GM19395 (cell line): ENCODE results near the gene SIGLEC1.

ENCODE experiments used
- ATAC-seq: cut with Tn5 transposase; IDR thresholded peaks from one replicate; pipeline ENCODE4 v1.9.1; 2021; ENCODE audit warnings: mild to moderate bottlenecking, moderate library complexity; ENCODE audit not compliant: unreplicated experiment

SIGLEC1 gene

GRCh38 chr20:3702611-3703391 is 9.6 kb downstream of the SIGLEC1 start:
- no peak for ATAC-seq

GRCh38 chr20:3701061-3701998 is 11.1 kb downstream of the SIGLEC1 start:
- no peak for ATAC-seq

- no peak for ATAC-seq
These were observed 13.4 kb downstream of the SIGLEC1 start for GRCh38 chr20:3699037-3699436.

GRCh38 chr20:3698591-3699001 is 13.8 kb downstream of the SIGLEC1 start:
- no peak for ATAC-seq

GRCh38 chr20:3697588-3698305 is 14.7 kb downstream of the SIGLEC1 start:
- ATAC-seq: no peak

- ATAC-seq: no peak
These were observed 15.4 kb downstream of the SIGLEC1 start for GRCh38 chr20:3696745-3697587.

- ATAC-seq: no peak
These were observed 16.2 kb downstream of the SIGLEC1 start for GRCh38 chr20:3696200-3696599.

GRCh38 chr20:3694864-3695263 is 17.5 kb downstream of the SIGLEC1 start:
- ATAC-seq: no peak

GRCh38 chr20:3693376-3693775 is 19.0 kb downstream of the SIGLEC1 start:
- no peak for ATAC-seq

- no peak for ATAC-seq
These were observed 19.6 kb downstream of the SIGLEC1 start for GRCh38 chr20:3692706-3693294.

- ATAC-seq: no peak
These were observed 20.5 kb downstream of the SIGLEC1 start for GRCh38 chr20:3691897-3692296.

GRCh38 chr20:3691306-3691705 is 21.1 kb downstream of the SIGLEC1 start:
- no peak for ATAC-seq

- no peak for ATAC-seq
These were observed 22.0 kb downstream of the SIGLEC1 start for GRCh38 chr20:3690413-3690812.

GRCh38 chr20:3689978-3690377 is 22.4 kb downstream of the SIGLEC1 start:
- ATAC-seq: no peak

GRCh38 chr20:3687655-3688054 is 24.7 kb downstream of the SIGLEC1 start:
- no peak for ATAC-seq

- no peak for ATAC-seq
These were observed 25.5 kb downstream of the SIGLEC1 start for GRCh38 chr20:3686867-3687321.

GRCh38 chr20:3686421-3686820 is 26.0 kb downstream of the SIGLEC1 start:
- ATAC-seq: no peak

- ATAC-seq: no peak
These were observed 27.1 kb downstream of the SIGLEC1 start for GRCh38 chr20:3685341-3685740.

- ATAC-seq: no peak
These were observed 30.2 kb downstream of the SIGLEC1 start, which contains the start of gene ADAM33 for GRCh38 chr20:3681931-3682781. ADAM33 (minus strand) TSS chr20:3682010; CDS start chr20:3682004, 6 bp downstream.
